Stimulated activated CD4-positive, alpha-beta T cell treated with anti-CD3 and anti-CD28 coated beads, TNF-alpha, amount 100 ng/mL, for 1 hour (primary cell): ENCODE results near the gene KRTAP10-5.
"Not testable (repeated sequence)": the region's sequence is repeated elsewhere in the genome, so short reads cannot be mapped to it uniquely, and the experiment has no call there.

Experiments used
- DNase-seq, 3 donors: peaks; one replicate each; pipeline ENCODE4 v3.0.0-alpha.2; 2020; ENCODE audit warnings: low read depth in 3 of 3, low spot score in 1 of 3

KRTAP10-5 gene

GRCh38 chr21:44611551-44611950 is 31.1 kb upstream of the KRTAP10-5 start:
- DNase-seq: no peak

- not testable (repeated sequence) for DNase-seq
Observed at GRCh38 chr21:44610157-44610843, 29.9 kb upstream of the KRTAP10-5 start.

DNA sequence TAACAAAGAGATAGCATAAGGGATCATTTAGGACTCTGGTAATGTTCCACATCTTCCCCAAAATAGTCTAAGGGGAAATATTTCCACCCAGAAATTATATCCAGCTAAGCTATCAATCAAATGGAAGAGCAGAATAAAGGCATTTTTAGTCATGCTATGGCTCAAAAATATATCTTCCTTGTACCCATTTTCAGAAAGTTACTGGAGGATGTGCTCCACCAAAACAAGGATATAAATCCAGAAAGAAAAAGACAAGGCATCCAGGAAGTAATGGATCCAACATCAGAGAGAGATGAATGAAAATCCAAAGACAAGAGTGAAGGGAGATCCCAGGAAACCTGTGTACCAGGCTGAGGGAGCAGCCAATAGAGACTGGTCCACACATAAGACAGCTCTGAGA is 28.8 kb upstream of the KRTAP10-5 start:
- DNase-seq: no peak

GRCh38 chr21:44606495-44606894 is 26.1 kb upstream of the KRTAP10-5 start:
- DNase-seq: no peak

DNA sequence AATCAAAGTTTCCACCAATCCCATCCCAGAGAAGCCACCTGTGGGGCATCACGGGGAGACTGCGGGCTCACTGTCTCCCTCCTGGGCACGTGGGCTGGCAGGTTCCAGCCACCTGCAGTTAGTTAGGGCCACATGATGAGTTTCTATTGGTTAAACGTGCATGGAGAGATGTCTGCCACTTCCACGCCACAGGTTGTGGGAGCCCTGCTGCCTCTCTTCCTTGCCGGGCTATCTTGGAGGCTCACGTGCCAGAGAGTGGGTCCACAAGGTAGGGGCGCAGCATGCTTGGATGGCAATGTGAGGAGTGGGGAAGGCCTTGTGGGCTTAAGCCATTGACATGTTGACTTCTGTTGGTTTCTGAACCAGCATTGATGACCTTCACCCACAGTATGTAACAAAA is 23.5 kb upstream of the KRTAP10-5 start:
- no peak for DNase-seq

DNA sequence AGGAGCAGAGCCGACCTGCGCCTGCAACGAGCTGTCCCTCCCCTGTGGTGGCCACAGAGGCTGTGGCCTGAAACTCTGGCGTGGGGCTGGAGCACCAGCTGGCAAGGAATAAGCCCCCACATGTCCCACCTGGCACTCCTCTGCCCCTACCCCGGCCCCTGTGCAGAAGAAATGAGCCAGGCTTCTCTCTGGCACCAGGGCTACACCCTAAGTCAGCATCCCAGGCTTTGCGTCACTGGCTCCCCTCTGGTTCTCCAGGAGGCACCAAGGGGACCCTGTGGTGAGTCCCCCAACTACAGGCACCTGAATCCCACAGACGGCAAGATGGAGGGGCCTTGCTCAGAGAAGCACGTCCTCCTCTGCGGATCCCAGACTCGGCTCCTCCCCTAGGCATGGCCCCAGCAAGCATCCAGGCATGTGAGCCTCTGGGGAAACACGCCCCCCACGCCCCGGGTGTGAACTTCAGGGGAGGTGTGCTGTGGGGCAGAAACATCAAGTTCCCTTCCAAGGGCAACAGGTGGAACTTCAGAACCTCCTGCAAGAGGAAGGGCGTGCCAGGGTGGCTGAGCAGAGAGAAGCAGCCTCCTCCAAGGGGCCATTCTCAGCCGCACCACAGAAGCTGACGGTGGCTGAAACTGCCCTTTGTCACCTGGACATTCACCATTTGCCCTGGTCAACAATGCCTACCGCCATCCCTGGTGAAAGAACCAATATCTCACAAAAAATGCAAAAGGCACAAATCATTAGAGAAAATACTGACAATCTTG is 22.9 kb upstream of the KRTAP10-5 start:
- DNase-seq: no peak

- no peak for DNase-seq
Observed at GRCh38 chr21:44602463-44602850, 22.1 kb upstream of the KRTAP10-5 start.

- no peak for DNase-seq
Observed at GRCh38 chr21:44601596-44602462, 21.4 kb upstream of the KRTAP10-5 start.

DNA sequence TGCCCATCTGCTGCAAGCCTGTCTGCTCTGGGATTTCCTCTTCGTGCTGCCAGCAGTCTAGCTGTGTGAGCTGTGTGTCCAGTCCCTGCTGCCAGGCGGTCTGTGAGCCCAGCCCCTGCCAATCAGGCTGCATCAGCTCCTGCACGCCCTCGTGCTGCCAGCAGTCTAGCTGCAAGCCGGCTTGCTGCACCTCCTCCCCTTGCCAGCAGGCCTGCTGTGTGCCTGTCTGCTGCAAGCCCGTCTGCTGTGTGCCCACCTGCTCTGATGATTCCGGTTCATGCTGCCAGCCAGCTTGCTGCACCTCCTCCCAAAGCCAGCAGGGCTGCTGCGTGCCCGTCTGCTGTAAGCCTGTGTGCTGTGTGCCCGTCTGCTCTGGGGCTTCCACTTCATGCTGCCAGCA is 20.7 kb upstream of the KRTAP10-5 start:
- not testable (repeated sequence) for DNase-seq

GRCh38 chr21:44600118-44600978 is 19.9 kb upstream of the KRTAP10-5 start, which contains the start of gene KRTAP10-7:
Gene KRTAP10-7 (plus strand): TSS chr21:44600597. CDS start chr21:44600622, 25 bp downstream.
- DNase-seq: not testable (repeated sequence)

DNA sequence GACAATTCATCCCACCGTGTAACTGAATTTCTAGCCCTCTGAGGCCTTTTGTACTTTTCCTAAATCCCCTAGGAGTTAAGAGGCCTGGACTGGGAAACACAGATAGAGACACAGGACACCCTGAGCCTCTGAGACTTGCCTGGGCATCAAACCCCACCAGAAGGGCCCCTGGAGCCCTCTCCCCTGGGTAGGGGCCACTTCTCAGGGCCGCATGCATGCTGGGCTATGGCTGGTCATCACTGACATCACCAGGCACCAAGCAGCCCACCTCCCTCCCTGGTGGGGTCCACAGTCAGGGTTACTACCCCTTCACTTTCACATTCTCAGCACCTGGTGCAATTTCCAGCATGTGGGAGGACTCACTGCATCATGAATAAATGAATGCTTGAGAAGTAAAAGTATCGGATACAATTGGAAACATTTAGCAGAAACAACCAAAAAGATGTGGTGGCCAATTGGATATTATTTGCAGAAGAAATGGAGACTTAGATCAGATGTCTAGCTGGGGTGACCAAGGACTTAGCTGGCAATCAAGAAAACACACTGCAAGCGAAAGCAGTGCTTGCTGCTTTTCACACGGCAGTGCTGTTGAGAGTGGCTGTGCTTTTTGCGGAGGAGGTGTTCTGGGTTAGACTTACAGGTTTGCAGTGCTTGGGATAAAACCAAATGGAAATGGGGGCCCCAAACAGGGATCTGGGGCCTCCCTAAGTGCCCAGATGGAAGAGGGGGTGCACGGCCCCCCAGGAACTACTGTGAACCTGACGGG is 19.0 kb upstream of the KRTAP10-5 start:
- no peak for DNase-seq

DNA sequence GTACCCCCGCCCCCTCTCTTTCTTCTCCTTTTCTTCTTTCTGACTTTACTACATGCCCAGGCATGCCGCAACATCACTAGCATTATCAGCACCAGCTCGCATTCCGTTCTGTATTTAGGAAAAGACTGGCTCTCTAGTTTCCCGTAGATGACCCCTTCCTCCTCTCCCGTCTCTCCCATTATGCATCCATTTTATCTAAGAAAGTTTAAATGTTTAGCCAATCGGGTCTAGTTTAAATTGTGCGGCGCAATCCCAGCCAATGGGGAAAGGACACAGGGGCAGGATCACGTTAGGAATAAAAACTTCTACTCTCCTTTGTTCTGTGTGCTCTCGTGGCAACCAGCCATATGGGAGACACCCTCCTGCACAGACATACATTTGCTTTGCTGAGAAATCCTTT is 17.7 kb upstream of the KRTAP10-5 start:
- no peak for DNase-seq

DNA sequence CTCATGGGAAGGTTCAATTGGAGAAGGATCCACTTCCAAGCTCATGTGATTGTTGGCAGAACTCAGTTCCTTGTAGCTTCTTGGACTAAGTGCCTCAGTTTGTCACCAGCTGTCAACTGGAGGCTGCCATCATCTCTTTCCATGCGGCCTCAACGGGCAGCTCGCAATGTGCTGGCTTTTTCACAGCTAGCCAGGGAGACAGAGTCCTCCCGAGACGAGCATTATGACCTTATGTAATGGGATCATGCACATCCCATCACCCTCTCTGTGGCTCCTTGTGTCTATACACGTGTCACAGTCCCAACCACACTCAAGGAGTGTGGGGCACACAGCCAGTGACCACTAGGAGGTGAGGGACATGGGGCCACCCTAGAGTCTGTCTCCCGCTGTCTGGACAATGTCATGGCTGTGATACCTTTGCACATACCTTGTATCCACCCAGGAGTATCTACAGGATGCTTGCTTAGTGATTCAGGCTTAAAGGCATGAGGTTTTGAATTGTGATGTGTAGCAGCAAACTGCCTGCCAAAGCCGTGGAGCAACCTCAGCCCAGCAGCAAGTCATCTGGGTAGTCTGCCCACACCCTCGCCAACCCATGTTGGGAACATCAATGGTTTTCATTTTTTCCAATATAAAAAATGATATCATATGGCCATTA is 15.8 kb upstream of the KRTAP10-5 start:
- no peak for DNase-seq

- no peak for DNase-seq
Observed at GRCh38 chr21:44595524-44595923, 15.1 kb upstream of the KRTAP10-5 start.

GRCh38 chr21:44594406-44594916 is 14.1 kb upstream of the KRTAP10-5 start:
- DNase-seq: no peak

DNA sequence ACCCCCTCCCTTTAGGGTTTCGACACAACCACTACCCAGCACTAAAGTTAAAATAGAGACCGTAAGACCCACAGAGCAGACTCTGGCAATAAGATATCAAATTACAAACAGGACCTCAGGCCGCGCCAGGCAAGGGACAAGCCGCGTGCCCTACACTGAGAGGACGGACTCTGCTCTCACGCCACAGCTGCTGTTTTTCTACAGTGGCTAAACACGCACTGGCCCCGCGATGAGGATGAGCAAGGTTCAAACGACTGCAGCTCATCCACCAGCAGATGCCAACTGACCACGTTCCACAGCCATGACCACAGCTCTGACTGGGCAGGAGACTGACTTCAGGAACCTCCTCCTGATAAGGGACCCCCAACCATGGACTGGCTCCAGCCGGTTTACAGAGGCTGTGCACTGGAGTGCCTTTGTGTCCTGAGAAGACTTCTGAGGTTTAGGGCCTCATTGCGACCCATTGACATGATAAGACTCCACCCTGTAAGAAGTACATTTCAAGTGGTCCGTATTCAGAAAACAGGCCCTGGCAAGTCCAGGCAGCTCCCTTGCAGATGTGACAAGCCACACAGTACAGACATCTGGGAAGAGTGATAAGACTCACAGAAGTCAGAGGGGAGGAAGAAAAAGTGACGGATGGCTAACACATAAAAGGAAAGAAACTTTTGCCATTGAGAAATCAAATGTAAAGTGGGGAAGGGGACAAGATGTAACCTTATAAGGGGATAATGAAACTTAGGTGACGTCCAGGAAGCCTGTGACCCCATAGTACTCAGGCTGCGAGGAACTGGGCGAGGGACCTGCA is 13.4 kb upstream of the KRTAP10-5 start:
- DNase-seq: no peak

GRCh38 chr21:44592446-44593311 is 12.3 kb upstream of the KRTAP10-5 start, which contains the start of gene KRTAP10-6:
Gene KRTAP10-6 (minus strand): TSS chr21:44592505. CDS start chr21:44592484, 21 bp downstream.
- no peak for DNase-seq
